Suprapubic skin (tissue), 4 donors: ENCODE results near the gene GPR161. TPM values are rescaled to one million over a fixed set of nuclear protein-coding genes. Genes with fewer than 3 reads are reported as not detected.

Experiments used
- DNase-seq, 2 donors: peaks; one replicate each; pipeline ENCODE4 v3.0.0-alpha.2; 2019; ENCODE audit warnings: low spot score in 2 of 2
- H3K27ac ChIP-seq: fragments of 200-600 bp; sonication (generic); one replicate; pipeline ENCODE4 v1.5.1; 2019
- H3K27me3 ChIP-seq: fragments of 200-600 bp; sonication (generic); one replicate; pipeline ENCODE4 v1.5.1; 2019
- H3K36me3 ChIP-seq: fragments of 200-600 bp; sonication (generic); one replicate; pipeline ENCODE4 v1.5.1; 2019
- H3K4me1 ChIP-seq: fragments of 200-600 bp; sonication (generic); one replicate; pipeline ENCODE4 v1.5.1; 2019
- H3K4me3 ChIP-seq: fragments of 200-600 bp; sonication (generic); one replicate; pipeline ENCODE4 v1.5.1; 2019; ENCODE audit warnings: mild to moderate bottlenecking
- H3K9me3 ChIP-seq: fragments of 200-600 bp; sonication (generic); one replicate; pipeline ENCODE4 v1.5.1; 2019
- CTCF ChIP-seq, 2 donors: fragments of 200-600 bp in 1 of 2; fragments of 450-650 bp in 1 of 2; sonication (generic) in 1 of 2; IDR thresholded peaks; one replicate each; pipeline ENCODE4 v1.5.1; 2016 to 2019; ENCODE audit warnings: antibody characterized with exemption in 2 of 2, mild to moderate bottlenecking in 1 of 2, moderate library complexity in 1 of 2
- EP300 ChIP-seq: sonication (generic); formaldehyde crosslinking; IDR thresholded peaks from one replicate; pipeline ENCODE4 v1.6.1; 2017; ENCODE audit warnings: antibody characterized with exemption
- POLR2A ChIP-seq, 2 donors: fragments of 450-650 bp; IDR thresholded peaks; one replicate each; pipeline ENCODE4 v1.6.1; 2017; ENCODE audit warnings: antibody characterized with exemption in 2 of 2, mild to moderate bottlenecking in 2 of 2, moderate library complexity in 2 of 2
- POLR2AphosphoS5 ChIP-seq, 3 donors: sonication (generic); formaldehyde crosslinking; IDR thresholded peaks; one replicate each; pipeline ENCODE4 v1.6.1; 2017; ENCODE audit warnings: antibody characterized with exemption in 3 of 3
- WGBS: methylation state at CpG from one replicate; pipeline ENCODE4 v1.1.5; 2018; 5-methylcytosine and 5-hydroxymethylcytosine counted together
- total RNA-seq, 4 donors: library from RNA; depleted of rRNA; stranded (reverse); fragments of >200 nt; gene quantifications; one replicate each; pipeline ENCODE4 v1.1.0, GENCODE V29; 2016

The GPR161 gene
- total RNA-seq, 4 donors from 2014 or later = 3.1 to 7.6 (median 4.2) TPM

- 65% methylated on average over 15 of the region's 16 CpGs for WGBS
- DNase-seq = no peak
- Histone ChIP-seq H3K27ac (peak overlapping the region; percentile 48), H3K36me3 (peaks cover 8% of the 10 kb centered on the region), H3K4me3 (no peak overlapping the region), H3K27me3 (no peaks in the 10 kb centered on the region), H3K9me3 (no peaks in the 10 kb centered on the region), H3K4me1 (peaks cover 28% of the 10 kb centered on the region)
- TF ChIP-seq EP300 (no peak), POLR2A (IDR thresholded peaks at IDR 0.05) (no peak), CTCF (IDR thresholded peaks at IDR 0.05) (no peak)
Observed at GRCh38 chr1:168085401-168085872, 51.3 kb downstream of the GPR161 start.

- Histone ChIP-seq H3K36me3 (peaks cover 8% of the 10 kb centered on the region), H3K4me3 (peak overlapping the region; percentile 7), H3K9me3 (no peaks in the 10 kb centered on the region), H3K4me1 (peaks cover 28% of the 10 kb centered on the region), H3K27me3 (no peaks in the 10 kb centered on the region), H3K27ac (peak overlapping the region; percentile 48)
- 49% methylated on average over 13 of the region's 13 CpGs for WGBS
- TF ChIP-seq EP300 (no peak), POLR2A (IDR thresholded peaks at IDR 0.05) (no peak), POLR2AphosphoS5 (IDR thresholded peaks at IDR 0.05) (no peak), CTCF (IDR thresholded peaks at IDR 0.05) (peak; percentile 48 to 87)
- DNase-seq = no peak
Observed at GRCh38 chr1:168084396-168085231, 52.1 kb downstream of the GPR161 start.

GRCh38 chr1:168083456-168084325, 53.0 kb downstream of the GPR161 start:
- 92% methylated on average over 7 of the region's 7 CpGs for WGBS

GRCh38 chr1:168082008-168082876, 54.5 kb downstream of the GPR161 start:
- Histone ChIP-seq H3K4me3 (no peak overlapping the region), H3K9me3 (no peaks in the 10 kb centered on the region), H3K27ac (peak overlapping the region; percentile 61), H3K27me3 (no peaks in the 10 kb centered on the region), H3K36me3 (peaks cover 21% of the 10 kb centered on the region), H3K4me1 (peaks cover 25% of the 10 kb centered on the region)
- WGBS = 56% methylated on average over 8 of the region's 8 CpGs
- no peak for TF ChIP-seq POLR2A (IDR thresholded peaks at IDR 0.05)
- no peak for TF ChIP-seq EP300
- no peak for TF ChIP-seq POLR2AphosphoS5 (IDR thresholded peaks at IDR 0.05)
- TF ChIP-seq CTCF (IDR thresholded peaks at IDR 0.05) = peak; percentile 37 to 90
- DNase-seq = no peak

More at GRCh38 chr1:168083456-168084325, 53.0 kb downstream of the GPR161 start:
- no peak for DNase-seq
- TF ChIP-seq EP300 (no peak), POLR2A (IDR thresholded peaks at IDR 0.05) (no peak)
- H3K4me3 ChIP-seq = no peak overlapping the region
- H3K9me3 ChIP-seq = no peaks in the 10 kb centered on the region
- no peak overlapping the region for H3K27ac ChIP-seq
- H3K4me1 ChIP-seq = peaks cover 25% of the 10 kb centered on the region
- H3K36me3 ChIP-seq = peaks cover 7% of the 10 kb centered on the region
- no peaks in the 10 kb centered on the region for H3K27me3 ChIP-seq

GRCh38 chr1:168081373-168082007, 55.2 kb downstream of the GPR161 start:
- H3K9me3 ChIP-seq = no peaks in the 10 kb centered on the region
- TF ChIP-seq CTCF (IDR thresholded peaks at IDR 0.05) (no peak), POLR2A (IDR thresholded peaks at IDR 0.05) (no peak), POLR2AphosphoS5 (IDR thresholded peaks at IDR 0.05) (no peak), EP300 (no peak)
- H3K27me3 ChIP-seq = no peaks in the 10 kb centered on the region
- peak overlapping the region; percentile 61 for H3K27ac ChIP-seq
- peaks cover 29% of the 10 kb centered on the region for H3K36me3 ChIP-seq
- H3K4me1 ChIP-seq = peaks cover 25% of the 10 kb centered on the region
- 68% methylated on average over 4 of the region's 4 CpGs for WGBS
- no peak for DNase-seq
- no peak overlapping the region for H3K4me3 ChIP-seq
